HG03196 (cell line): ENCODE data around the gene CADPS2.

Source experiments
- ATAC-seq: cut with Tn5 transposase; IDR thresholded peaks from one replicate; pipeline ENCODE4 v1.9.1; 2021; ENCODE audit not compliant: unreplicated experiment

The CADPS2 gene

DNA sequence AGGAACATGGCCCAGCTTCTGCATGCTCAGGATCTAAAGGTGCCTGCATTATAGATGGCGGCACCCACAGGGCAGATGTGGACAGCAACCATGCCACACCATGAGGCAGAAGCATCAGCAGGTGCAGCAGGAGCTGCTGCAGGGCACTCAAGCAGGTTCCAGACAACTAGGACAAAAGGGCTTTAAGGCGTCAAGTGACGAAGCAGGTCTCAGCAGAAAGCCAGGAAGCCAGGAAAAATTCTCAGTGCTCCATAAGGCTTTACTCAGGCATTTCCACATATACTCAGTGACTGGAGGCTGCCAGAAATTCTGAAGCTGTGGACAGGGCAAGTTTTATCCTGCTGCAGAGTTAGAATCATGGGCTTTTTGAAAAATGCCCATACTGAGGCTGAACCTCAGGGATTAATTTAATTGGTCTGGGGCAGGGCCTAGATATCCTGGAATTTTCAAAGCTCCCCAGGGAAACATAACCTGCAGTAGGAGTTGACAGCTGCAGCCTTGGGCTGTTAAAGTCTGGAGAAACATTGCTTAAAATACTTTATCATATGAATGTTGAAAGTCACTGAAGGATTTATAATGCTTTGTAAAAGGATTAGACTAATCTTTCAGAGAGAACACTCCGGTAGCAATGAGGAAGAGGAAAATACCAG lies 115.4 kb downstream of the CADPS2 start:
- no peak for ATAC-seq

DNA sequence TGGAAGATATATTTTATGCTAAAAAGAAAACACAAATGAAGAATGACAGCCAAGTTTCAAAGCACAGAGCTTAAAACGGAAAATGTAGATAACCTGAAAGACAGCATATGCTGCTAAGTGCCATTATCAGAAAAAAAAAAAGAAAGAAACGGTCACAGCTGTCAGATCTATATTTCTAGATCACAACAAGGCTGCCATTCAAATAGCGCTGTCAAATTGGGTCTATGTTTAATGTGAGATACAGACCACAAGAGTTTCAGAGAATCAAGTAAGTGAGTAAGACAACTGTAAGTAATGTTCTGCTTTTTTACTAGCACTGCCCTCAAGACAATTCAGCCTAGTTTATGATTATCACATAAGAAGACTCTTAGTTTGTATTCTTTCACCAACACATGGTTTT lies 117.4 kb downstream of the CADPS2 start:
- ATAC-seq: no peak

DNA sequence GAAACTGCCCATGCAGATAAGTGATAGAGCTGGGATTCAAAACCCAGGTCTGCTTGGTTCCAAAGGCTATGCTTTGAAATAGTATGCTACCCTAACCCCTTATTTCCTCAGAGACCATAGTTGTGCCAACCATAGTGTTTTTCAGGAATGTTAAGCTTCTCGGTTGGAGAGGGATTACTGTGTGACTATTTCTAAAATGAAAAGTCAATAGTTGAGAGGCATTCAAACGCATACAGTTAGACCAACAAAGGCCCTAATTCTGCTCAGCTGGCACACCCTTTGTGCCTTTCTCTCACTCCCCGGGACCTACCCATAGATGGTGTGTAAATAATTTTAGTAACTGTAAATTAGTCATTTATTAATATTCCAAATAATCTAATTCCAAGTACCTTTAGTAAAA lies 118.9 kb downstream of the CADPS2 start:
- ATAC-seq: no peak

DNA sequence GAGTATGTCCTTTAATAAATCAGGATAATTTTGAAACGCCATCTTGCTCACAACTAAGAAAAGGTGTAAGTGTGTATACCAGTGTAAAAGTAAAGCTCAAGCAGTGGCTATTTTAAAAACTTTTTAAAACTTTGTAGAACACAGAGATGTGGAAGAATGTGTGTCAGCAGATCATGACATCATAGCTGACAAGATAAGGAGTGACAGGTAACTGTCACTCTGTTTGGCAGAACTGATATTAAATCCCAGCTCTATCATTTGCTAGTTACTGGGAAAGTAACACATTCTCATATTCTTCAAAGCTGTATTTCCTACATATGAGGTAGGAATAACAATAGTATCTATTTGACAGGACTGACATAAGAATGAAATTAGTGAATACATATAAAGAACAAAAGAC lies 119.7 kb downstream of the CADPS2 start:
- no peak for ATAC-seq

DNA sequence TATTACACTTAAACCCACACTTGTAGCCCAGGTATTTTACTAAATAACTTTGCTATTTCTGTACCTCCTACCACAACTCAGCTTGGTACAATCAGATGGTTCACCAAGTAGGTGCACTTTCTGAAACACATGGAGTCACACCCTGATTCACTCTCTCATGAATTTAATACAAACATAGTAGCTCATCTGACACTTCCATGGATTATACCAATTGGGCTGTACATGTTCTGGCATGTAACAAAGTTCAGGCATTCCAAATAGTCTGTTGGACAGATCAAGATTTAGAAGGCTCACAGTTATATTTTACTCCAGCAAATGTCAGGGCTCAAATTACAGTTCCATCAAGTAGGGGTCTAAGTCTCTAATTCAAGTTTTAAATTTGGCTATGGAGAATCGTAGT lies 121.4 kb downstream of the CADPS2 start:
- no peak for ATAC-seq

DNA sequence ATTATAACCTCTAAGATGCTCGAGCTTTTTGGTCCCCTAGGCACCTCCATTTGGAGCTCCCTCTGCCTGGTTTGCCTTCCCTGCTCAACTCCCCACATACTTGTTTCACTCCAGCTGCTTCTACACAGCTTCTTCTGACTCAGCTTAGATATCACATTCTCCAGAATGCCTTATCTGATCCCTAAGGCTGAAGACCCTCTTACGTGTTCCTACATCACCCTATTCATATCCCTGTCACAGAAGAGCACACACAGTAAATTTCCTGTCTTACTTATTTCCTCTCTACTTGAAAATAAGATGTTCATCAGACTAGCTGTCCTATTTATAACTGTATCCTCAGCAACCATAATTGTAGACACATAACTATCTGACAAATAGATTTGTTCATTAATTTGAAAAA lies 122.2 kb downstream of the CADPS2 start:
- no peak for ATAC-seq

DNA sequence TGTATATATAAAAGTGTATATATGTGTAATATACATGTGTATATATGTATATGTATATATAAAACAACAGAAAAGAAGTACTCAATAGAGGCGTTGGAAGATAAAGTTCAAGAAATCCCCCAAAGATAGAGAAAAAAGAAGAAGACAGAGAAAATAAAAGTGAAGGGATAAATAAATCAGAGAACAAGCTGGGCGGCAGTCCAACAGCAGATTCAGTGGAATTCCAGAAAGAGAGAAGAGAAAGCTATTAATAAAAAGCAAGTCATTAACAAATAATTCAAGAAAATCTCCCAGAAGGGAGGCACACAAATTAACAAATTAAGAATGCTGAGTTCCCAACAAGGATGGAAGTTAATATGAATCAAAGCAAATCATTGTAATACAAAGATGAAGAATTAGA lies 124.2 kb downstream of the CADPS2 start:
- ATAC-seq: no peak

DNA sequence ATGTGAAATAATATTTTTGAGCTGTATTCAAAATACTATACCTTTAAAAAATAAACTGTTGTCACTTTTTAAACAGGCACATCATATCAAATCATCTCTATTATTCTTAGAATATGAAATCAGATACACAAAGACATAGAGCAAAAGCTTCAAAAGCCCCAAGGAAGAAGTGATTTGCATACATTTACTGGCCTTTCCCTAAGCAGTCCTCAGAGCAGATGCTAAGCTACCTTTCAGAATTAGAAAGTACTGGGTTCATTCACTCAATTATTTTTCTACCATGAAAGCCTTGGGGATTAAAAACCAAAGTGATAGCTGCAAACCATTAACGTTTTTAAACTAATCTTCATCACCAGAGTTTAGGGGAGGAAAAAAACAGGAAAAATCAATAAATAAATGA lies 127.8 kb downstream of the CADPS2 start:
- ATAC-seq: no peak

DNA sequence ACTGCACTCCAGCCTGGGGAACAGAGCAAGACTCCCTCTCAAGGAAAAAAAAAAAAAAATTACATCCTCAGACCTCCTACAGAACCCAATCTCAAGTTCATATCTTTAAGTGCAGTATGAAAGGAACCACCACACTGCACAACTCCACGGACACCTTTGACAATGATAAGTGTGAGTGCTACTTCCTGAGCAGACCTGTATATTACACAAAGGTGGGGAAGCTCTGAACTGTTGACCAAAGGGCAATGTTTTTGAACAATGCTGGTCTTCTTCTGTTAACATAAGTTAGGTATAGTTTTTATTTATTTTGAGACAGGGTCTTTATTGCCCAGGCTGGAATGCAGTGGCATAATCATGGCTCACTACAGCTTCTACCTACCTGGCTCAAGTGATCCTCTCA lies 129.4 kb downstream of the CADPS2 start:
- ATAC-seq: no peak

DNA sequence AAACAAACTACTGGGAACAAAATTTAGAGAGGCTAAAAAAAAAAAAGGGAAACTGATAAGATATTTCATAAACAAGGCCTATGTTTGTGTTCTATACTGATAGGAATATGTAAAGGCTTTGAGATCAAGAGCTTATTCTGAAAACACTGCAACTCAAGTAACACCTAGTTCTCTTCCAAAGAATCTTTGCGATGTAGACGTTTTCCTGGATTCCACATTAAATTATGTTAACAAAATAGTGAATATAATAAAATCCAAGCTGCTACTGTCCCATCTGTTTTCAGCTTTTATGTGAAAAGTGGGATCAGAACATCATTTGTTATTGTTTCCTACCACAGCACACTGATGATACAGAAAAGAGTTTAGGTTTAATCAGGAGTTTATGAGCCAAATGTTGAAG lies 130.6 kb downstream of the CADPS2 start:
- ATAC-seq: no peak

DNA sequence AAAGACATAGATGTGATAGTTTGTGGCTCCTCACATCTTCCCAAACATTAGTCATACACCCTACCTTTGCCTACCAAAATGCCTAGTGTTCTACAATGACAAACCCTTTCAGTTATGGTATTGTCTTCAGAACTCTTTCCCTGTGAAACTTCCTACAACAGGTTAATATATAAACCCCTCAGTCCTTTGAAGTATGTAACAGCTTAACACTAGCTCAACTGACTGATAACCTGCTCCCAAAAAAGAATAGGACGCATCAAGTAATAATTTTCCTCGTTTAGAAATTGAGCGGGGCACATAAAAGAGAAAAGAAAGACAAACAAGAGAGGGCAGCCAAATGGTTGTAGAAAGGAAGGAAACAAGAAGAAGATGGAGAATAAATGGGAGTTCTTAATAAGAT lies 133.7 kb downstream of the CADPS2 start:
- no peak for ATAC-seq

DNA sequence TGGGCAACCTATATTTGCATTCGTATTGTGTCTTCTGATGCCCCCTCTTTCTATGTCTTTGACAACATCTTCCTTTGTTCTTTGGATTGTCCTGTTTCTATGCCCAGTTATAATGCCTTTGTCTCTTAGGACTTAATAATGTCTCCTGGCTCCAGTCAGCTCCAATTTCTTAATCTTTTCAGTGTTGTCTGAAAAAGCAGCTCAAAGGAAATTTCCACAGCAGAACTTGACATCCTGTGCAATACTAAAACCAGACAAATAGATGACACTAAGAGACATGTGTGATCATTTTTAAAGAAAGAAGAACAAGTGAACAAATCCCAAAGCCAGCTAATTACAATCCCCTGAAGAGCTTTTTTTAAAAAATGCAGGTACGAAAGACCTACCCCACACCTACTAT lies 135.9 kb downstream of the CADPS2 start:
- ATAC-seq: no peak

DNA sequence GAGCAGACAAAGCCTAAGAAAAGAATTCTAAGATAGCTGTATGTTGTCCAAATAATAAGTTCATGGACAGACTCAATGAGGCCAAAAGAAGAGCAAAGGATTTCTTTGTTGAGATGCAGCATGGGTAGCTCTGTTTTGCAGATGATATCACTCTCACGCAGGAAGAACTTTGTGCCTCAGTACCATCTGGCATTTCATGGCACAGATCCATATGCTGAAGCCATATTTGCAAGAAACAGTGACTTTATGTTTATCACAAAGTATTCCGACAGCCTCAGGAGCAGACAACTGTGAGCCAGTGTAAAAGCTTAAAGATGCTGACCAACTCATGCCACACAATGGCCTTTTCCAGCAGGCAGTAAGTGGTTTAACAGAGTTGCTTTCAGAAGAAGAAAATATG lies 138.1 kb downstream of the CADPS2 start:
- no peak for ATAC-seq

DNA sequence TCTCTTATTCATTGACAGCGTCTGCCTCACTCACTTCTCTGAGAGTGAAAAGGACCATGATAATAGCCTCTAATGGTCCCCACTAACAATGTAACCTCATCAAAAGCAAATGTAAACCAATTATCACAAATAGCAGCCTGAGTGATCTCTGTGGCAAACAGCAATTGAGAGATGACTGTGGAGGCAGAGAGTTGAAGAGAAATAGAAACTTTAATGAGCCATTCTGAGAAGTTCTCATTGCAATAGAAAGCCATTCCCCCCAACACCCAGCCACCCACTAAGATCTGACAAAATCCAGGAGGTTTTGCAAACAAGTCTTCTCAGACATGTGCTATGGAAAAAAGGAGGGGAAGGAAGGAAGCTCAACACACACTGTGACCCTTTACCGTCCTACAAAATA lies 139.3 kb downstream of the CADPS2 start:
- no peak for ATAC-seq

DNA sequence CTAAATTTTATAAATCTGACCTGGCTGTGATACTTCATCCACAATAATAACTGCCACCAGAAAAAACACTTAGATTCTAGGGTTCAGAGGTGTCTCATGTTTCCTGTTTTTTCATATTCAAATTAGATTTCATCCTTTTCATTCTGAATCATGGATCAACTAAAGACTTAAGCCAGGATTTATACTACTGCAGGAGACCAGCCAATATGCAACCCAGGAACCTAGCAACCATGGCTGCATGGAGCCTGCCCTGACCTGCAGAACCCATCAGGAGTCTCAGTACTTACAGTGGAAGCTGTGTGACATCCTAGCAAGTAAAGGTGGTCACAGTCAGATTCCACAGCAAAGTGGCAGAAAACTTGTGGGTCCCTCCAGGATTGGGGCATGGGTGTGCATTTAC lies 143.0 kb downstream of the CADPS2 start:
- no peak for ATAC-seq

DNA sequence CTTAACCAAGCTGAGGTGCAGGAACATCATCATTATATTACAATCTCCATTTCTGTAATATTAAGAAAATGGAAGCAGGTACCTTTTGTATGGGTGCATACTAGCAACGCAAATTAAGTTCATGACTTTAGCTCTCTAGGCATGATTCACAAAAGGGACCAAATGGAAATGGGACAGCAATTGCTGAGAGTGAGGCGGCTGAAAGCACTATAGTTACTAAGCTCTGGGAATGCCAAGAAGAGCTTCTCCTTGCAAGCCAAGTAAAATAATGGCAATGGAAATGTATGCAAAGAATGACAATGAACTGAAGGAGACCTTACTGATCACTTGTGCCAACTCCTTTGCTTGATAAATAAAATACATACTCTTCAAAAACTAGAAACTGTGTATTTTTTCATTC lies 147.3 kb downstream of the CADPS2 start:
- no peak for ATAC-seq

DNA sequence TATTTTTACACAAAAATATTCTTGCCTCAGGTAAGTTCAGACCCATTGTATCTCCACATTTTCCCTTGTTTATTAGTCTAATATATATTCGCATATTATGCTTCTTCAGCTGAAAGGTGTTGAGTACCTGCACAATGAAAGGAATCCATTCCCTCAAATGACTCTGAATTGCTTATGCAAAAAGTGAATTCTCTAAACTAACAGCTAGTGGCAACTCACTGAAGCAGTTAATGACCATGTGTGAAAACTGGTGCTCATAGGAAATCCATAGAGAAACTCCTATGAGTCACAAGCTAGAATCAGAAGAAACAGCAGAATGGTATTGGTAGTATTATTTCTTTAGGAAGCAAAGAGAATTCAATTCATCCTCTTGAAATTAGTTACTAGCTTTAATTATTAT lies 150.1 kb downstream of the CADPS2 start:
- no peak for ATAC-seq

DNA sequence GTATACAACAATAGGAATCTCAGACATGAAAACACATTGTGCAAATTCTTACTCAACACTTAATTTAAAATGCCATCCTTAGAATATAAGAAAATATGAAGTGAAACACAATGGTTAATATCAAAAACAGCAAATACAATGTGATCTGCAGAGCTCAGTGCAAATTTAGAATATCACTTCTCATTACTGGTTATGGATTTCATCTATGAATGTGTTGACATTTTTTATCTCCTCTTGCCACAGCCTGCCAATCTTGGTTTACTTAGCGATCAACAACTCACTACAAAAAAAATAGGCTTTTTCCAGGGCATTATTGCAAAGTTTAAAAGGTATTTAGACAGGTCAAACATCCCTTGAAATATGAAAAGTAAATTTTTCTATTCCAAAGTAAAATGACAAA lies 158.5 kb downstream of the CADPS2 start:
- no peak for ATAC-seq

DNA sequence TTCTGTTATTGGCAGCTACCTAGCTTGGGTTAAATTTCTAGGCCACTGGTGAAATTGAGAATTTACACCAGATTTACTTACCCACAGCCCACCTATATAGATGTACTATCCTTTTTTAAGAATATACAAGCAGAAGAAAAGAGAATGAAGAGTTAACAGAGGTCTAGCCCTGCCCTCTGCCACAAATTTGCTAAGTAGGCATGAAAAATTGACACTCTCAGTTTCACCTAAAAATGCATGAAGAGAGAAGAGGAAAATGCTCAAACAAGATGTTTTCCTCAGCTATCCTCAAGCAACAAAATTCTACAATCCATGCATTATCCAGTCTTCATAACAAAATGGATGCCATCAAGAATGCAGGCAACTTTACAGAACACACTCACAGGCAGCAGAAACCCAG lies 158.9 kb downstream of the CADPS2 start:
- no peak for ATAC-seq

DNA sequence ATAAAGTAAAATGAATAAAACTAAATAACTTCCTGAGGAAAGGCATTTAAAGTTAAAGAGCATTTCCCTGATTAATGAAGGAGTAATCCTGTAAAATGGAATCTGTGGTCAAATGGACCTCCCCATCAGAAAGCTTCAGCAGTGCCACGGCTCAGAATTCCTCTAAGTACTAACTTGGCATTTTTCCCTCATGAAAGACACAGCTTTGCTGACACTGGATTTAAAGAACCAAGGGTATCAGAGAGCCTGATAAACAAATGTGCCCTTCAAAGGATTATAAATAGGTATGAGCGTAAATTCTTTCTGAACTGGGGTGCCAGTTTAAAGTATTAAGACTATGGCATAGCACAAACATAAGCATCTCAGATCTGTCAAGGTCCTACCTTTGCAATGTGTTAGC lies 159.4 kb downstream of the CADPS2 start:
- no peak for ATAC-seq

DNA sequence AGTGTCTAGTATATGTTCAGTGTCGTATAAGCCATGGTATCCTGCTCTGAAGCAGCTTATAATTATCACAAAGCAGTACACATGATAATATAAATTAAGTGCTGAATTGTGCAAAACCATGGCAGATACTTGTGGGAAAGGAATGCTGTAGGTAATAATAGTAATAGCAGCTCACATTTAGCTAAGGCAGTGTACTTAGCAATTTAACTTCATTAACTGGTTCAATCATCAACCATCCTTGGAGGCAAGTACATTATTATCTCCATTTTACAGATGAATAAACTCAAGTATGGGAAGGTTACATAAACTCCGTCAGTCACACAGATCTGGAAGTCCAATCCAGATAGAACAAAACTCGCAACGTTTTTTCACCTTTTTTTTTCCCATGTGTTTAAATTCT lies 161.9 kb downstream of the CADPS2 start:
- no peak for ATAC-seq

DNA sequence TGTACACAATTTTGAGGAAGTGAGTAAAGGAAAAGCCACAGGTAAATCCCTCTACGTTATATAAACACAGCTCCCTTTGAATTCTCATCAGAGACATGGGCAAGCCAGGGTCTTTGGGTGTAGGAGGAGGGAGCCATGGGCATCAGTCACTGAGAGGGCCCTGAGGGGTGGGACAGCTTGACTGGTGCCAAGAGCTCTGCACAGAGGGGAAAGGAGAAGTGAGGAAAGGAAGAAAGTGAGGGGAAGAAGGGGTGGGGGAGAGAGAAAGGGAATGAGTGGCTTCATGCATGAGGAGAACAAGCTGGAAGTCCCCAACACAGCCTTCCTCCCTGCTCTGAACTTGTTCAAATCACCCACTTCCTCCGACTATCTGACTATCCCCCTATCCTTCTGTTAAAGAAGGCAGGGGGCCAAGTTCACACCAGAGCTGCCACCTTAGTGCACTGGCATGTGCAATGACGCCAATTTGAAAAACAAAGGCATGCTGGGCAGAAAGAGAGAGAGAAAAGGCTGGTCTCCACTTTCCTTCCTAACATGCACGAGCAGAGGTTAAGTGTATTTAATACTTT lies 167.2 kb downstream of the CADPS2 start:
- no peak for ATAC-seq

DNA sequence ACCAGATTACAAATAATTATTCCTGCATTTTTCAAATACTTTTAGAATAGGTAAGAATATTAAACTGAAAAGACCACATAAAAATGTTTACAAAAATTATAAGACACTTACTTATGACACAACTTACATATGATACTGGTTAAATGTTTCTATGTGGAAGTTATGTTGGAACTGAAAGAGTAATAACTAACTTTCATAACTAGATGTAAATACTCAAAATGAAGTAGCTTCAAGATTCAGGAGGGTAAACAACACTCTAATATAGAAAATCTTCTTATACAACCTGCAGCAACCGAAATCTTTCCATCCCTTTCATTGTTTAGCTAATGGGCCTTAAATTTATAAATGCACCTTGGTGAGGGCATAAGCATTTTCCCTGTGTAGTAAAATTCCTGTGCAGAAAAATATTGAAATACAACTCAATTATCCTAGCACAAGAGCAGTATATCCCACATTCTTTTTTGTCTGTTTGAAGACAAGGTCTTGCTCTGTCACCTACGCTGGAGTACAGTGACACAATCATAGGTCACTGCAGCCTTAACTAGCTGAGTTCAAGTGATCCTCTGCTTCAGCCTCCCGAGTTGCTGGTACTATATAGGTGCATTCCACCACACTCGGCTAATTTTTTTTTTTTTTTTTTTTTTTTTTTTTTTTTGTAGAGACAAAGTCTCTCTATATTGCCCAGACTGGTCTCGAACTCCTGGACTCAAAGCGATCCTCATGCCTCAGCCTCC lies 168.7 kb downstream of the CADPS2 start:
- no peak for ATAC-seq
